Measurements from ENCODE around the gene NOTCH2.
"Not testable (repeated sequence)": the region's sequence is repeated elsewhere in the genome, so short reads cannot be mapped to it uniquely, and the experiment has no call there.

GRCh38 chr1:120087959-120088358 is 18.5 kb upstream of the NOTCH2 start:
- not testable (repeated sequence) for TF ChIP-seq CTCF, POLR2A, POLR2AphosphoS5 (IDR thresholded peaks at IDR 0.05)
